Measurements from ENCODE around the gene PAOX.

The PAOX gene

DNA sequence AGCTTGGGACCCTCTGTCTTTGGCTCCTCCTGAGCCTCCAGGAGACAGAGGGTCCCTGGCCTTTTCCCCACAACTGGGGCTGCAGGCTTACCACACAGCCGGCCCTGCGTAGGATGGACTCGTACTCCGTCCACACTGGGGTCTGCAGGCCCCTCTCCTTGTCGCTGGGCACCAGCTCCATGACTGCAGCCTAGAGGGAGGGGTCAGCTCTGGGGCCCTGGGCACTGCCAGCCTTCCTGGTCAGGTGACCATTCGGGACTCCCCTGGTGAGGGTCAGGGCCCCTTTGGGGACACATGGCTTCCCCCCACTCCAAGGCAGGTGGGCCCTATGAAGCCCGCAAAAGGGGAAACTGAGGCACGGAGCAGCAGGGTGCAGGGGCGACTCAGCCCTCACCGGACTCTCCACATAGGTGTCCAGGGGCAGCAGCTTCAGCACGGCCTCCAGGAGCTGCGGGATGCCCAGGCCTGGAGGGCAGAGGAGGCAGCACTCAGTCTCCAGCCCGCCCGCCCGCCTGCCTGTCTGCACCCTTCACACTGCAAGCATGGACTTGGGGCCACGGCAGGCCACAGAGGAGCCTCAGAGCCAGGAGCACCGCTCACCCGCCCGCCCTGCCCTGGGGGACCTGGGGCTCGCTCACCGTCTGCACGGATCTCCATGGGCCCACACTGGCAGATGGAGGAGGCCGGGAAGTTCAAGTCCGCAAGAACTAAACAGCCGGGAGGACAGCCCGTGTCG lies 22.3 kb upstream of the PAOX start:
- H3K4me1 ChIP-seq: peaks cover 6% of the 10 kb centered on the region

DNA sequence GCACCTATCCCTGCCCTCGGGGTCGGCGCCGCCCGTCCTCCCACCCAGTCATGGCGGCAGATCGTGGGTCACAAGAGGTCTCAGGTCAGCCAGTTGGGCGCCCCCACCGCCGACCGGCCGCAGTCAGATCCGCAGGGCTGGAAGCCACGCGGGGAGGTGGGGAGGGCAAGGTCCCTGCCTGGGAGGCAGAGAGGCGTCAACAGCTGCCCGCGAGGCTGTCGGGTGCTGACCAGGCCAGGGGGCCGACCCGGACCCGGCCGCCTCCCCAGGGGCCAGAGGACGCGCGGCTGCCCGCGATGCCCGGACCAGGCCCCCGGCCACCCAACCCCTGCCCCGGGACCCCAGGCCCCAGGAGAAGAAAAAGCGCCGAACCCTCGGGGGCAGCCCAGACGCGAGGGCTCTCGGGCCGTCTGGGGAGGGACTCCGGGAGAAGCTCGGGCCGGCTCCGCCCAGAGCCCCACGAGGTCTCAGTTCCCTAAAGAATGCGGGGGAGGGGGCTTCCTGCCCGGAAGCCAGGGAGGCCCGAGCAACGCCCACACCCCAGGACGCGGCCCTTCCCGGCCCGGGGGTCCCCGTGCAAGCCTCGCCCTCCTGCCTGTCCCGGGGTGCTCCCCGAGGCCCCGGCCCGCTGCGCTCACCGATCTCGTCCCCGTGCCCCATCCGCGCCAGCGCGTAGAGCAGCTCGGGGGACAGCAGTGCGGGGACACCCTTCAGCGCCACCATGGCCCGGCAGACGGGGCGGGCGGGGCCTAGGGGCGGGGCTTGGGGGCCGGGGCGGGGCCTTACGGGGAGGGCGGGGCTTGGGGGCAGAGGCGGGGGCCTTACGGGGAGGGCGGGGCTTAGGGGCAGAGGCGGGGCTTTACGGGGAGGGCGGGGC lies 21.5 kb upstream of the PAOX start, which contains the start of gene FUOM:
Gene FUOM, minus strand, starts transcription at position 735 of the 877 bp plus-strand sequence. Its CDS starts 12 bp downstream, at position 723.
- Histone ChIP-seq H3K27me3 (no peaks in the 10 kb centered on the region), H3K9me3 (no peaks in the 10 kb centered on the region), H3K4me1 (peaks cover 6% of the 10 kb centered on the region), H3K36me3 (no peaks in the 10 kb centered on the region), H3K4me3 (ENCODE audit: low read depth, low read length) (peak within 1 kb of the TSS; percentile 70)
- no peak for TF ChIP-seq CTCF (IDR thresholded peaks at IDR 0.05; ENCODE audit: low read depth, low read length)
- DNase-seq: peak; percentile 81

More for the DNA sequence above, 22.3 kb upstream of the PAOX start:
- no peaks in the 10 kb centered on the region for H3K27me3 ChIP-seq
- H3K9me3 ChIP-seq: no peaks in the 10 kb centered on the region
- DNase-seq: no peak
- H3K4me3 ChIP-seq (ENCODE audit: low read depth, low read length): peak overlapping the region; percentile 70
- no peak for TF ChIP-seq CTCF (IDR thresholded peaks at IDR 0.05; ENCODE audit: low read depth, low read length)
- H3K36me3 ChIP-seq: no peaks in the 10 kb centered on the region

GRCh38 chr10:133358162-133358924 lies 20.7 kb upstream of the PAOX start:
- no peaks in the 10 kb centered on the region for H3K27me3 ChIP-seq
- H3K9me3 ChIP-seq: no peaks in the 10 kb centered on the region
- peaks cover 6% of the 10 kb centered on the region for H3K4me1 ChIP-seq
- DNase-seq: no peak
- no peak overlapping the region for H3K4me3 ChIP-seq (ENCODE audit: low read depth, low read length)
- H3K36me3 ChIP-seq: no peaks in the 10 kb centered on the region
- TF ChIP-seq CTCF (IDR thresholded peaks at IDR 0.05; ENCODE audit: low read depth, low read length): no peak

GRCh38 chr10:133358925-133359310 lies 20.1 kb upstream of the PAOX start:
- Histone ChIP-seq H3K4me3 (ENCODE audit: low read depth, low read length) (no peak overlapping the region), H3K36me3 (no peaks in the 10 kb centered on the region), H3K27me3 (no peaks in the 10 kb centered on the region), H3K9me3 (no peaks in the 10 kb centered on the region), H3K4me1 (peaks cover 6% of the 10 kb centered on the region)
- DNase-seq: no peak
- no peak for TF ChIP-seq CTCF (IDR thresholded peaks at IDR 0.05; ENCODE audit: low read depth, low read length)

- peak; percentile 54 for DNase-seq
- H3K9me3 ChIP-seq: no peaks in the 10 kb centered on the region
- TF ChIP-seq CTCF (IDR thresholded peaks at IDR 0.05; ENCODE audit: low read depth, low read length): no peak
- H3K36me3 ChIP-seq: no peaks in the 10 kb centered on the region
- no peaks in the 10 kb centered on the region for H3K27me3 ChIP-seq
- H3K4me3 ChIP-seq (ENCODE audit: low read depth, low read length): no peak overlapping the region
- peaks cover 6% of the 10 kb centered on the region for H3K4me1 ChIP-seq
Measured at GRCh38 chr10:133359554-133359971, 19.5 kb upstream of the PAOX start.

All from BE2C (cell line).